Liver (tissue), 3 donors: Measurements from ENCODE around the gene RUNDC3A.

Experiments used
- CTCF ChIP-seq: fragments of 150-350 bp; IDR thresholded peaks from 2 replicates; pipeline ENCODE4 v1.5.1; 2017; ENCODE audit warnings: improper control_type of control experiment, low read depth, low read length; ENCODE audit not compliant: missing input control
- EGR1 ChIP-seq, 2 donors: IDR thresholded peaks; 2 replicates each; pipeline ENCODE4 v1.6.1; 2016 to 2018; ENCODE audit warnings: antibody characterized with exemption in 2 of 2, low read depth in 2 of 2
- FOXA1 ChIP-seq: IDR thresholded peaks from 2 replicates; pipeline ENCODE4 v1.6.1; 2016; ENCODE audit warnings: antibody characterized with exemption
- FOXA2 ChIP-seq: IDR thresholded peaks from 2 replicates; pipeline ENCODE4 v1.6.1; 2016; ENCODE audit warnings: antibody characterized with exemption
- GABPA ChIP-seq, 2 donors: IDR thresholded peaks in 1 of 2; conservative IDR thresholded peaks in 1 of 2; 2 replicates each; pipeline ENCODE4 v1.6.1; 2016; ENCODE audit warnings: antibody characterized with exemption in 2 of 2, mild to moderate bottlenecking in 1 of 2, moderate library complexity in 1 of 2
- JUND ChIP-seq, 2 donors: IDR thresholded peaks; 2 replicates each; pipeline ENCODE4 v1.6.1; 2016; ENCODE audit warnings: antibody characterized with exemption in 2 of 2
- MAX ChIP-seq: IDR thresholded peaks from 2 replicates; pipeline ENCODE4 v1.6.1; 2016; ENCODE audit warnings: antibody characterized with exemption
- RAD21 ChIP-seq, 2 donors: IDR thresholded peaks; 2 replicates each; pipeline ENCODE4 v1.6.1; 2016; ENCODE audit warnings: antibody characterized with exemption in 2 of 2, mild to moderate bottlenecking in 2 of 2
- REST ChIP-seq: IDR thresholded peaks from 2 replicates; pipeline ENCODE4 v1.6.1; 2016; ENCODE audit warnings: antibody characterized with exemption, mild to moderate bottlenecking
- RXRA ChIP-seq, 2 donors: IDR thresholded peaks; 2 replicates each; pipeline ENCODE4 v1.6.1; 2017 to 2018; ENCODE audit warnings: antibody characterized with exemption in 2 of 2, mild to moderate bottlenecking in 1 of 2
- SP1 ChIP-seq: IDR thresholded peaks from 2 replicates; pipeline ENCODE4 v1.6.1; 2018; ENCODE audit warnings: antibody characterized with exemption, mild to moderate bottlenecking
- TAF1 ChIP-seq: conservative IDR thresholded peaks from 2 replicates; pipeline ENCODE4 v1.6.1; 2016; ENCODE audit warnings: antibody characterized with exemption, mild to moderate bottlenecking
- YY1 ChIP-seq: IDR thresholded peaks from 2 replicates; pipeline ENCODE4 v1.6.1; 2016; ENCODE audit warnings: antibody characterized with exemption, mild to moderate bottlenecking
- TF ChIP-seq, protein P1 (sequence below): IDR thresholded peaks from 2 replicates; pipeline ENCODE4 v1.6.1; 2016; ENCODE audit warnings: antibody characterized with exemption
- donor health status: healthy.
- donor health status: healthy.

GRCh38 chr17:44263345-44263902 lies 45.0 kb upstream of the RUNDC3A start:
- no peak for TF ChIP-seq FOXA1
- no peak for TF ChIP-seq REST
- no peak for TF ChIP-seq CTCF
- TF ChIP-seq EGR1 (IDR thresholded peaks at IDR 0.05; ENCODE audit: low read depth in 2 of 2) = no peak
- no peak for TF ChIP-seq MAX
- TF ChIP-seq RAD21 (IDR thresholded peaks at IDR 0.05) = no peak
- TF ChIP-seq, protein P1, sequence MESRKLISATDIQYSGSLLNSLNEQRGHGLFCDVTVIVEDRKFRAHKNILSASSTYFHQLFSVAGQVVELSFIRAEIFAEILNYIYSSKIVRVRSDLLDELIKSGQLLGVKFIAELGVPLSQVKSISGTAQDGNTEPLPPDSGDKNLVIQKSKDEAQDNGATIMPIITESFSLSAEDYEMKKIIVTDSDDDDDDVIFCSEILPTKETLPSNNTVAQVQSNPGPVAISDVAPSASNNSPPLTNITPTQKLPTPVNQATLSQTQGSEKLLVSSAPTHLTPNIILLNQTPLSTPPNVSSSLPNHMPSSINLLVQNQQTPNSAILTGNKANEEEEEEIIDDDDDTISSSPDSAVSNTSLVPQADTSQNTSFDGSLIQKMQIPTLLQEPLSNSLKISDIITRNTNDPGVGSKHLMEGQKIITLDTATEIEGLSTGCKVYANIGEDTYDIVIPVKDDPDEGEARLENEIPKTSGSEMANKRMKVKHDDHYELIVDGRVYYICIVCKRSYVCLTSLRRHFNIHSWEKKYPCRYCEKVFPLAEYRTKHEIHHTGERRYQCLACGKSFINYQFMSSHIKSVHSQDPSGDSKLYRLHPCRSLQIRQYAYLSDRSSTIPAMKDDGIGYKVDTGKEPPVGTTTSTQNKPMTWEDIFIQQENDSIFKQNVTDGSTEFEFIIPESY = no peak
- no peak for TF ChIP-seq SP1
- no peak for TF ChIP-seq YY1
- TF ChIP-seq JUND (IDR thresholded peaks at IDR 0.05) = no peak
- TF ChIP-seq FOXA2 = no peak
- no peak for TF ChIP-seq TAF1
- TF ChIP-seq RXRA (IDR thresholded peaks at IDR 0.05) = no peak
- TF ChIP-seq GABPA (IDR thresholded peaks at IDR 0.05 in 1 of 2, conservative IDR thresholded peaks at IDR 0.05 in 1 of 2) = no peak
